ENCODE results near the gene PLPPR4. TPM values are rescaled to one million over a fixed set of nuclear protein-coding genes. Genes with fewer than 3 reads are reported as not detected.

The PLPPR4 gene
- total RNA-seq, 1 donor, result 1.8 TPM

DNA sequence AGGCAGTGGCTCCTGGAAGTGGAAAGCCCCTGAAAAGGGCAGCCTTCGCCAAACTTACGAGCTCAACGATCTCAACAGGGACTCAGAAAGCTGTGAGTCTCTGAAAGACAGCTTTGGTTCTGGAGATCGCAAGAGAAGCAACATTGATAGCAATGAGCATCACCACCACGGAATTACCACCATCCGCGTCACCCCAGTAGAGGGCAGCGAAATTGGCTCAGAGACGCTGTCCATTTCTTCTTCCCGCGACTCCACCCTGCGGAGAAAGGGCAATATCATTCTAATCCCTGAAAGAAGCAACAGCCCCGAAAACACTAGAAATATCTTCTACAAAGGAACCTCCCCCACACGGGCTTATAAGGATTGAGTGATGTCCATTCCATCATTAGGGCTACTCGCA, 42.4 kb downstream of the PLPPR4 start:
- Histone ChIP-seq H4K20me1 (ENCODE audit: insufficient read depth, low read length) (no peaks in the 10 kb centered on the region), H3K79me2 (ENCODE audit: insufficient read depth, low read length) (no peaks in the 10 kb centered on the region), H3K27me3 (ENCODE audit: insufficient read depth, low read length) (no peaks in the 10 kb centered on the region), H3K9me3 (ENCODE audit: low read depth, low read length) (no peaks in the 10 kb centered on the region), H3K36me3 (ENCODE audit: insufficient read depth, low read length) (no peaks in the 10 kb centered on the region), H3K4me3 (ENCODE audit: insufficient read depth, low read length) (no peak overlapping the region), H3K4me2 (ENCODE audit: insufficient read depth, low read length) (no peak overlapping the region), H2AFZ (ENCODE audit: low read length) (no peak overlapping the region), H3K4me1 (ENCODE audit: insufficient read depth, low read length) (no peaks in the 10 kb centered on the region), H3K27ac (ENCODE audit: low read depth, low read length) (no peak overlapping the region)
- TF ChIP-seq, protein P1, sequence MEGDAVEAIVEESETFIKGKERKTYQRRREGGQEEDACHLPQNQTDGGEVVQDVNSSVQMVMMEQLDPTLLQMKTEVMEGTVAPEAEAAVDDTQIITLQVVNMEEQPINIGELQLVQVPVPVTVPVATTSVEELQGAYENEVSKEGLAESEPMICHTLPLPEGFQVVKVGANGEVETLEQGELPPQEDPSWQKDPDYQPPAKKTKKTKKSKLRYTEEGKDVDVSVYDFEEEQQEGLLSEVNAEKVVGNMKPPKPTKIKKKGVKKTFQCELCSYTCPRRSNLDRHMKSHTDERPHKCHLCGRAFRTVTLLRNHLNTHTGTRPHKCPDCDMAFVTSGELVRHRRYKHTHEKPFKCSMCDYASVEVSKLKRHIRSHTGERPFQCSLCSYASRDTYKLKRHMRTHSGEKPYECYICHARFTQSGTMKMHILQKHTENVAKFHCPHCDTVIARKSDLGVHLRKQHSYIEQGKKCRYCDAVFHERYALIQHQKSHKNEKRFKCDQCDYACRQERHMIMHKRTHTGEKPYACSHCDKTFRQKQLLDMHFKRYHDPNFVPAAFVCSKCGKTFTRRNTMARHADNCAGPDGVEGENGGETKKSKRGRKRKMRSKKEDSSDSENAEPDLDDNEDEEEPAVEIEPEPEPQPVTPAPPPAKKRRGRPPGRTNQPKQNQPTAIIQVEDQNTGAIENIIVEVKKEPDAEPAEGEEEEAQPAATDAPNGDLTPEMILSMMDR (IDR thresholded peaks at IDR 0.05; ENCODE audit: extremely low read depth, low read depth, low read length), result no peak
- DNase-seq (ENCODE audit: insufficient read length, low spot score, missing footprints), result no peak

DNA sequence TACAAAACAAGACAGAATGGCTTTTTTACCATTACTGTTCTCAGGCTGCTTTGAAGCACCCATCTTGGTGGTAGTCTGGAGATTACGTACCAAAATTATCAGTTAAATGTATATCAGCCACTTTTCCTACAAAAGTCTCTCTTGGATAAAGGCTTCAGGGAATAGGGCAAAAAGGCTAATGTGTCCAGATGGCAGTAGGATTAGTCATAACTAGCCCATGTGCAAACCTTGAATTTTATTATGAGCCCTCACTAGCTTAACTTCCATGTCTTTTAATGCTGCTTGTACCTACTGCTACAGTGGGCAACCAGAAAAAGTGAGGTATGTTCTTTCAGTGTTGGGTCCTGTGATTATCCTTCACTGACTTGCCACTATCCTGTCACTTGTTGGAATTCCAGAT, 51.0 kb downstream of the PLPPR4 start:
- H3K27me3 ChIP-seq (ENCODE audit: insufficient read depth, low read length), result no peaks in the 10 kb centered on the region
- H3K4me1 ChIP-seq (ENCODE audit: insufficient read depth, low read length), result no peaks in the 10 kb centered on the region
- H3K9me3 ChIP-seq (ENCODE audit: low read depth, low read length), result no peaks in the 10 kb centered on the region
- H3K36me3 ChIP-seq (ENCODE audit: insufficient read depth, low read length), result no peaks in the 10 kb centered on the region
- H3K27ac ChIP-seq (ENCODE audit: low read depth, low read length), result no peak overlapping the region
- no peaks in the 10 kb centered on the region for H4K20me1 ChIP-seq (ENCODE audit: insufficient read depth, low read length)
- DNase-seq (ENCODE audit: insufficient read length, low spot score, missing footprints), result no peak
- TF ChIP-seq, protein P1 (IDR thresholded peaks at IDR 0.05; ENCODE audit: extremely low read depth, low read depth, low read length), result no peak
- no peak overlapping the region for H3K4me2 ChIP-seq (ENCODE audit: insufficient read depth, low read length)
- H2AFZ ChIP-seq (ENCODE audit: low read length), result no peak overlapping the region
- no peaks in the 10 kb centered on the region for H3K79me2 ChIP-seq (ENCODE audit: insufficient read depth, low read length)
- no peak overlapping the region for H3K4me3 ChIP-seq (ENCODE audit: insufficient read depth, low read length)

GRCh38 chr1:99326215-99326949, 62.1 kb downstream of the PLPPR4 start:
- no peaks in the 10 kb centered on the region for H3K9me3 ChIP-seq (ENCODE audit: low read depth, low read length)
- no peak overlapping the region for H2AFZ ChIP-seq (ENCODE audit: low read length)
- H3K27me3 ChIP-seq (ENCODE audit: insufficient read depth, low read length), result no peaks in the 10 kb centered on the region
- no peak overlapping the region for H3K4me2 ChIP-seq (ENCODE audit: insufficient read depth, low read length)
- H4K20me1 ChIP-seq (ENCODE audit: insufficient read depth, low read length), result no peaks in the 10 kb centered on the region
- H3K4me3 ChIP-seq (ENCODE audit: insufficient read depth, low read length), result no peak overlapping the region
- no peaks in the 10 kb centered on the region for H3K79me2 ChIP-seq (ENCODE audit: insufficient read depth, low read length)
- H3K27ac ChIP-seq (ENCODE audit: low read depth, low read length), result no peak overlapping the region
- no peak for DNase-seq (ENCODE audit: insufficient read length, low spot score, missing footprints)
- no peaks in the 10 kb centered on the region for H3K36me3 ChIP-seq (ENCODE audit: insufficient read depth, low read length)
- H3K4me1 ChIP-seq (ENCODE audit: insufficient read depth, low read length), result no peaks in the 10 kb centered on the region
- TF ChIP-seq, protein P1 (IDR thresholded peaks at IDR 0.05; ENCODE audit: extremely low read depth, low read depth, low read length), result peak; percentile 36

DNA sequence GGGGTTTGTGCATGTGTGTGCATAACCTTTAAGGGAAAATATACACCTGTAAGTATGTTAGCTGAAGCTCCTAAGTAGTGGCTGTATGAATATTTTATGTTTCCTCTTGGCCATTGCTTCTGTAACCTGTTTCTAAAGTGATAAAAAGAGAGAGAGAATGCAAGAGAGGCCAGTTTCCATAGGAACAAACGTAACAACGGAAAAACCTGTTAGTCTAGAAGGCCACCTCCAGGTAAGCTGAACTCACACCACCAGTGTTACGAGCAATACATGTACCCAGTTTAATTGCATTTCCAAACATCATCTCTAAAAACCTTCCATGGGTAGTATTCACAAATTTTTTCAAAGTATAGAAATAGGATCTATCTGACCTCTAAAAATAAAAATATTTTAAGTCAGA, 63.1 kb downstream of the PLPPR4 start:
- no peaks in the 10 kb centered on the region for H4K20me1 ChIP-seq (ENCODE audit: insufficient read depth, low read length)
- H3K4me3 ChIP-seq (ENCODE audit: insufficient read depth, low read length), result no peak overlapping the region
- no peaks in the 10 kb centered on the region for H3K4me1 ChIP-seq (ENCODE audit: insufficient read depth, low read length)
- no peaks in the 10 kb centered on the region for H3K36me3 ChIP-seq (ENCODE audit: insufficient read depth, low read length)
- H3K79me2 ChIP-seq (ENCODE audit: insufficient read depth, low read length), result no peaks in the 10 kb centered on the region
- DNase-seq (ENCODE audit: insufficient read length, low spot score, missing footprints), result no peak
- no peaks in the 10 kb centered on the region for H3K9me3 ChIP-seq (ENCODE audit: low read depth, low read length)
- TF ChIP-seq, protein P1 (IDR thresholded peaks at IDR 0.05; ENCODE audit: extremely low read depth, low read depth, low read length), result no peak
- no peak overlapping the region for H3K27ac ChIP-seq (ENCODE audit: low read depth, low read length)
- H3K27me3 ChIP-seq (ENCODE audit: insufficient read depth, low read length), result no peaks in the 10 kb centered on the region
- no peak overlapping the region for H2AFZ ChIP-seq (ENCODE audit: low read length)
- H3K4me2 ChIP-seq (ENCODE audit: insufficient read depth, low read length), result no peak overlapping the region
